Suppressor macrophage (primary cell): ENCODE data around the gene MRE11.

Source experiments
- DNase-seq, 4 experiments: peaks; one replicate each; pipeline ENCODE4 v3.0.0-alpha.2; 2020 to 2022
- total RNA-seq, 17 experiments: gene quantifications; one replicate each; lab custom pipeline; 2026; ENCODE audit warnings: mixed read lengths in 6 of 17, inconsistent platforms in 3 of 17; lab: John Stamatoyannopoulos, UW

The MRE11 gene
- total RNA-seq: 12.7 to 58.5 (median 34.9) reads per million in 17 experiments

DNA sequence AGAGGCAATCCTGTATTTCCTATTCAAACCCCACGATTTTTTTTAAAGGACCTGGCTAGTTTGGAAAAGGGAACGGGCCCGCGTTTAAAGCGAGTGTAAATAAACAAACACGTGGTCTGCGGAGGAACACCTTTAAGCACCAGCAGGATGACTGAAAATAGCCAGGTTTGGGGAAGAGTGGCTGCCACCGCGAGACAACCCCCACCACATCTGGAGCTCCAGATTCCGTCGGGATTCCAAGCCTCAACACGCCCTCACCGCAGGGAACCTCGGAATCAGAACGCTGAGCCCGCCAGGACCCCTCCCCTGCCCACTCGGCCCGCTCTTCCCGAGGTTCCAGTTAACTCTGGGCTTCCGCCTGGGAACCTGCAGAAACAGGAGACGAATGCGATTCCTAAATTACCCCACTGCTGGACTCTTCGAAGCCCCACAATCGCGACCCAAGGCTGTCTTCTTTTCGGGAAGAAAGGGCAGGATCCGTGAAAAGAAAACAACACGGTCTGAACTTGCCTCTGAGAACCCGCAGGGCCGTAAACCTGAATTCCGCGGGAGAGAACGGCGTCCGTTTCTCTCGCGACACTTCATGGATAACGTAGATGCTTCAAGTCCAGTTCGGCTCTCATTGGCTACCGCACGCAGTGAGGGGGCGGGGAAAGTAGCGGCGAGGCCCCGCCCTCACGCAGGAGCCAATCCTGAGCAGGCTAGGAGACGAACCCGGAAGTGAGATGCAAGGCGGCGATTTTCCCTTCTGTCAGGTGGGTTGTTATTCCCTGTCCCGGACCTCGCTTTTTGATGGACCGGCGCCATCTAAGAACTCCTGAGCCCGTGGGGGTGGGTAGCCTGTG, at the start of gene MRE11, which contains the start of gene ANKRD49:
MRE11 (minus strand) TSS at position 564 of the 845 bp plus-strand sequence. CDS start 1,043 bp downstream, outside the sequence.
ANKRD49 (plus strand) TSS at position 704 of the 845 bp plus-strand sequence. CDS start 2,710 bp downstream, outside the sequence.
- DNase-seq: peak; percentile 98 to 99 (median 98)

- DNase-seq: no peak
Observed at GRCh38 chr11:94539420-94539819, 45.8 kb upstream of the MRE11 start.

DNA sequence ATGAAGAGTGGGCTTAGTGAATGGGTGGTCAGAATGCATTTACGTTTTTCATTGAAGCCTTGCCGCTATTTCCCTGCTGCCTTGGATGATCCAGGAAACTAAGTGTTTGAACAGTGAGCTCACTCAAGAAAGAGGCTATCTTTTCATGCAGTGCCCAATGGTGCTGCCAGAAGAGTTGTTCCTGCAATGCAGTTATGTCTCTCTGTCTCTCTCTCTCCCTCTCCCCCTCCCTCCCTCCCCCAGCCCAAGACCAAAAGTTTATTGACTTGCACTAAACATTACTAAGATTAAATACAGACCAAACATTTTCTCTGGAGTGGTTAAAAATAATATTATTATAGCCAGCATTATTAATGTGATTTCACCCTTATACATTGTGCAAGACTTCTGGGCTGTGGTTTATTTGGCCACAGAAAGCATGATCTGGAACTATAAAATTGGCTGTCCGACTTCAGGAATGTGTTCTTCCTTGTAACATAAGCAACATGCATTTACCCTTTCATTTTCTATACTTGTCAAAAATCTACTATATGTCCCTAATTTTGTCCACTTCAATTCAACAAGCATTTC, 43.5 kb upstream of the MRE11 start:
- peak in 3 of 4 experiments; percentile 25 to 47 (median 35) for DNase-seq

GRCh38 chr11:94536386-94536785, 42.7 kb upstream of the MRE11 start:
- no peak for DNase-seq

DNA sequence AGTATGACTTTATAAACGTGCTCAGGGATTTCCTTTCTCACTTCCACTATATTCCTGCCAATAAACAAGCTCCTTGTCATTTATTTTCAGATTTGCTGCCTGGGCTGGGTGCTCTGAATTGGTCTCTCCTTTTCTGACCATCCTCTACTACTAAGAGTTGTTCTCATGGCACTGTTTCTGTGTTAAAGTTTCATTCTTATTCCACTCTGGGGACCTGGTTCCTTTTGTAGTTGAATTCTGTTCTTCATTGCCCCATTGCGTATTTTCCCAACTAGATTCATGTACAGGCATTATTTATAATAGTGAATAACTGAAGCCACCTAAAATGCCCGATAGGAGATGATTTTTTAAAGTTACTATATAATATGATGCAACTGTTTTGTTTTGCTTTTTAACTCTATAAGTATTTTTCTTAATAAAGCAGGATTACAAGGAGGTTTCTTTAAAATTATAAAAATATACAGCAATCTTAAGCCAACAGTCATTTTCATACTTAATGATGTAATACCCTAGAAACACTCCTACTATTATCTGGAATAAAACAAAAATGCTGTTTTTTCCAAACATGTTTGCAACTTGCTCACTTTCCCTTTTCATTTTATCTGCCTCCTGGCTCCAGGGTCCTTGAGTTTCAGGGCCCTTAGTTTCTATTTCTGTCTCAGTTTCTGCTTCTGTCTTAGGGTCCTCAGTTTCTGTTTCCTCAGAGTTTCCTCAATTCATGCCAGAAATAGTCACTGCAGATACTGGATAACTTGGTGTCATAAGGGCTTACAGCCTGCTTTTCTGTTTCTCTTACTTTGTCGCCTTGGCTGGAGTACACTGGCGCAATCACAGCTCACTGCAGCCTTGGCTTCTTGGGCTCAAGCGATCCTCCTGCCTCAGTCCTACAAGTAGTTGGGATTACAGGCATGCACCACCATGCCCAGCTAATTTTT, 40.3 kb upstream of the MRE11 start:
- peak; percentile 51 to 72 (median 65) for DNase-seq

DNA sequence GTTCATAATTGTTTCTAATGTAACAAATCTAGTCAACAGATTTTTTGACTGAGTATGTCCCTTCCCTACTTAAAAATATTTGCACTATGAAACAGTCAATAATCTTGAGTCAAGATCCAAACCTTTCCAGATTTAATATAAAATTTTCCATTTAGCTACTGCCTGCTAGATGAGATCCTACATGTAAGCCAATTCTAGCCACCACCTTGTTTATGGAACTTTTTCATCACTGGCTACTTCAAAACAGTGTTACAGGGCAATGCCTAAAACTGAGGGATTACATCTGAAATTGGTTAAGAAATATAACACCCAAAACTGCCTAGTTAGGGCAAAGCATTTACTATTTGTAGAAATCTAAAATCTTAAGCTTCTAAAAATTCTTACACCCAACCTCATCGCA, 39.6 kb upstream of the MRE11 start:
- no peak for DNase-seq

- no peak for DNase-seq
Observed at GRCh38 chr11:94532211-94532610, 38.6 kb upstream of the MRE11 start.

- DNase-seq: no peak
Observed at GRCh38 chr11:94528551-94528950, 34.9 kb upstream of the MRE11 start.

DNA sequence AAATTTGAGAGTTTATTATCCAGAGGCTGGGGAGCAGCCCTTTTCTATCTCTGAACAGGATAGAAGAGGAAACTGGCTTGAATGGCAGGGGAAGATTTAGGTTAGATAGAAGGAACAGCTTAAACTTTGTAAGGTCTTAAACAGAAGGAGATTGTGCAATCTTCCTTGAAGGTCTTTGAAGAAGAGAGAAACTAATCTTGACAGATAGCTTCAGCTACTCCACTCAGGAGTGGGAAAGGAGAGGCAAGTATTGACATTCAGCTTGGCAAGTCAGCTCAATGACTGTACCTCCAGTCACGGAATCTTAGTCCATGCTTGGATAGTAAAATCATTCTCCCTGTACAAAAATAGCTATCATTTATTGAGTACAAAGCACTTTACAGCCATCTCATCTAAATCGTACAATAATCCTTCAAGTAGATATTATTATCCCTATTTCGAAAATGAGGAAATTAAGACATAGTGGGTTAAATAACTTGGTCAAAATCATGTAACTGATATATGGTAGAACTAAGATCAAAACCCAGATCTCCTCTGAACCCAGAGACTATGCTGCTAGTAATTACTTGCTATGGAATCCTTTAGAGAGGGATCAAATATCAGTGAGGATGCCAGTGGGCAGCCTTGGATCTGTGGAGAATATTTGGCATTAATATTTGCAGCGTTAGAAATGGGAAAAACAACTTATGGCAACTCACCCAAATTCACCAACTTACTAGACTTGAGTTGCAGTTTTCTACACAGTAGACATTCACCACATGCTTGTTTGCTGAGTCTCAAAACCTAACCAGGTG, 33.2 kb upstream of the MRE11 start:
- DNase-seq: peak in 2 of 4 experiments; percentile 36 to 59

GRCh38 chr11:94525546-94526324, 32.1 kb upstream of the MRE11 start:
- DNase-seq: peak; percentile 81 to 94 (median 87)

- DNase-seq: no peak
Observed at GRCh38 chr11:94524341-94524740, 30.7 kb upstream of the MRE11 start.

GRCh38 chr11:94521684-94522083, 28.0 kb upstream of the MRE11 start:
- DNase-seq: peak; percentile 29 to 60 (median 50)

DNA sequence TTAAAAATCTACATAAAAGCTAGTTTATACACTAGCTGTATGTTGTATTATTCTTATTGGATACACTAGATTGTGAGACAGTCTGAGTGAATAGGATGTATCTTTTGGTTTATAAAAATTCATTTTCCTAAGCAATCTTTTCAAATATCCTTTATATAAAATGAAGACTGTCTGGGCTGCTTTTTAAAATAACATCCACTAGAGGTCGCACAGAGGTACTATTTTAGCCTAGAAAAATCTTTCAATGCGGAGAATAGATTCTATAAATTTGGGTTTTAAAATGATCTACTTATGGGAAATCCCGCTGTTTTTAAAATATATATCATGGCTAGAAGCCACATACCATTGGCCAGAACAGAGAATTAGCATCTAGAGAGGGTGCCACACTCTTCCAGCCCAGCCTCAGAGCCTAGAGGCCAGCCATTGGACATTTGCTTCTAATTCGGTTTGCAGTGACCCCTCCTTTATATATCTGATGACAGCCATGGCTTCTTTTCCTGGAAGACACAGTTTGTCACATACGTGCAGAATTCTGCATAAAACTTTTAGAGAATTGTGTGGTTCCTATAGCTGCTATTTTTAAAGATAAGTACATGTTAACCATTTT, 25.9 kb upstream of the MRE11 start:
- DNase-seq: peak; percentile 51 to 79 (median 67)

- no peak for DNase-seq
Observed at GRCh38 chr11:94518300-94518699, 24.7 kb upstream of the MRE11 start.

GRCh38 chr11:94516725-94517124, 23.1 kb upstream of the MRE11 start:
- DNase-seq: no peak

- no peak for DNase-seq
Observed at GRCh38 chr11:94515398-94515797, 21.8 kb upstream of the MRE11 start.

GRCh38 chr11:94513091-94513490, 19.4 kb upstream of the MRE11 start:
- peak in 1 of 4 experiments; percentile 33 for DNase-seq

DNA sequence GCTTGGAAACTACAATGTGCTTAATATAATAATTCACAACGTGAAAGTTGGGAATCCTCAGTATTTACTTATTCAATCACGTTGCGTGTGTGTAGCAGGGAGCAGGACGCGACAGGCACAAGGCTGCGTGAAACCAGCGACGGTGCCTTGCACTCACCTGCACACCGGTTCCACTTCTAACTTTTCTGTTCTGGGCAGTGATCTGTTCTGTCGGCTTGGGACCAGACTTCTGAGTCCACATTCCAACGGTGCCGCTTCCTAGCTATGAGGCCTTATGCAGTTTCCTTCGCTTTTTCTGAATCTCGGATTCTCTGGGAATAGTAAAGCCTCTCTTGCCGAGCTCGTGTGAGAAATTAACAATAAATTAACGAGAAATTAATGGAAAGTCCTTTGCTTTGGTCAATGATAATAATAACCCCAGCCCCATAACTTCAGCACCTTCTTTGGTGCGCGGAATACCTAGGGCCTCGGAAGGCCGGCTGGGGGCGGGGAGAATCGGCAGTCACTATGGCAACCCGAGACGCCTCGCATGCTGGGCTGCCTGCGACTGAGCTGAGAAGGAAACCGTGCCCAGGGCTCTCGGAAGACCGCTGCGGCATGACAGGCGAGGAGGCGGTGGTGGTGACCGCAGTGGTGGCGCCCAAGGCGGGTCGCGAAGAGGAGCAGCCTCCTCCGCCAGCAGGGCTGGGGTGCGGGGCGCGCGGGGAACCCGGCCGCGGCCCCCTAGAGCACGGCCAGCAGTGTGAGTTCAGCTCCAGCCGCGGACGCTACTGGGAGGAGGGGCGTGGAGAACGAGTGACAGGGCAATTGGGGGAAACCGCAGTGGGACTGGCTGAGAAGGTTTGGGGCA, 18.5 kb upstream of the MRE11 start, which contains the start of gene C11orf97:
C11orf97 (plus strand) TSS at position 530 of the 850 bp plus-strand sequence; CDS start at position 598, 68 bp downstream.
- peak; percentile 39 to 77 (median 62) for DNase-seq

DNA sequence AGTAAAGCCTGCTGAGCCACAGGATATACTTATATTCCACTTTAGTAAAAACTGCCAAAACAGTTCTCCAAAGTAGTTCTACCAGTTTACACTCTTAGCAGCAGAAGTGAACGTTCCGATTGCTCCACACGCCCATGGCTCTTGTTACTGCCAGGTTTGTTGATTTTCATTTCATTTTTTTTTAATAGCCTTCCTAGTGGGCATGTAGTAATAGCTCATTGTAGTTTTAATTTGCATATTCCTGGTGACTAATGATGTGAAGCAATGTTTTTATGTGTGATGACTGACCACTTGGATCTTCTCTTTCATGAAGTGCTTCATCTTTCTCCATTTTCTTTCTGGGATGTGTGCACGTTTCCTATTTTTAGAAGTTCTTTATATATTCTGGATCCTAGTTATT, 13.8 kb upstream of the MRE11 start:
- DNase-seq: no peak
